Measurements from ENCODE around the gene NTRK2.
"Not testable (repeated sequence)": the region's sequence is repeated elsewhere in the genome, so short reads cannot be mapped to it uniquely, and the experiment has no call there.

The NTRK2 gene

GRCh38 chr9:84858364-84858763, 188.8 kb downstream of the NTRK2 start:
- DNase-seq = no peak

DNA sequence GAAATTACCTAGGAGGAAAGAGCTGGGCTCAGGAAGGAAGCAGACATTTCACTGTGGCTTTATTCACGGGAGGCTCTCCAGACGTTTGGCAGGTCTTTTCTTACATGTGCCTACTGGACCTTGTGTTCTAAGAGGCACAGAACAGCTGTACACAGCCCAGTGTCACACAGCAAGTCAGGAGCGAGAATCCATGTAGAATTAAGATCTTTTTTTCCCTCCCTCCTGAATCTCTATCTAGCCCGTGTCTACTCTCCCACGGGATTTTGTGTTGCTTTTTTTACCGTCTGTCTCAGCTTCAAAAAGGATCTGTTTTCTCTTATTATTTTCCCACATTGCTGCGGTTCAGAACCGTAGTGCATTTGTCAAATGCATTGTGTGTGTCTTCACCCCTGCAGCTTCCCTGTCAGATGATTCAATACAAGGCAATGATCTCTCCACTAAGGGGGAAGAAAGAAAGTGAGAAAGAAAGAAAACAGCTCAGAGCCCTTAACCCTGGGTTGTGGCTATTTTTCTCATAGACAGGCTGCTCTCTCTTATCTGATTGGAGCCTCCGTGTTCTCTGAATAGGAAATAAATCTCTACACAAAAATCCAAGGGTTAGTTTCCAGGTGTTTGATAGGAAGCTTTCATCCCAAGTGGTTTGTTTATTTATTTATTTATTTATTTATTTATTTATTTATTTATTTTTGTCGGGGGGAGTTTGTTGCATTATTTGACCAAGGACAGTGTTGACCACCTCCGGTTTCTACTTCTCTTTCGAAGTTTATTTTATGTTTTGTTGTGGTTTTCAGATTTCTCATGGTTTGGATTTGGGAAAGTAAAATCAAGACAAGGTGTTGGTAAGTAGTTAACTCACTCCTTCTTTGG, 191.0 kb downstream of the NTRK2 start:
- DNase-seq = no peak

DNA sequence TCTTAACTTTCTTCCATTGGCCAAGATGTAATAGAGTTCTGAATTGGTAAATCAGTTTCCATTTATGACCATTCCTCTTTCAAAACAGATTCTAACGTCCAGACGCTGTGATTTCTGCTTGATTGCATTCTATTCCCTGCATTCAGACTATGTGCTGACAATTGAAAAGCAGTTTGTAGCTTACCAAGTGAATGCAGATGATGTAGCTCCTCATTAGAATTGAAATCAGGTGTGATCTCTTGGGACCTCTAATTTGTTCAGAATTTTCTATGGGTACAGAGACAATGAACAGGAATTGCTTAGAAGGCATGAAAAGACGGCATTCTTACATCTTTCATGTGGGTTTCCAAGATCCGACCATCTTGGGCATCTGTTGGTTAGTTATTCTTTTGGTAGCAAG, 191.9 kb downstream of the NTRK2 start:
- DNase-seq = no peak

DNA sequence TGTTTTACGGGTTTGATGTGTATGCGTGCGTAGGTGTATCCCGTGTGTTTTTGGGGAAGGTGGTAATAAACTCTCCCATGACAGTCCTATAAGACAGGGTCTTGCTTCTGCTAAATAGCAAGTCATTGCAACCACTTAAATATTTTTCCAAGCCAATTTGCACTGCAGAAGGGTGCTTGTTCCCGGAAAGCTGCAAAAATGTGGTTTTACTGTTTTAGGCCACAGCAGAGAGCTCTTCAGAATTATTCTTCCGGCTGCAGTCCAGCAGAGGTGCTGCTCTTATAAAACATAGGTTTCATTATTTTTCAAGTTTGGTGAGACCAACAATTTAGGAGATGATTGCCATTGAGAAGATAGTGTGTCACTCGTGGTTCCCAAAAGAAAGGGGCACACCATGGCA, 192.8 kb downstream of the NTRK2 start:
- no peak for DNase-seq

GRCh38 chr9:84862810-84863287, 193.3 kb downstream of the NTRK2 start:
- DNase-seq = no peak

- no peak for DNase-seq
Measured at GRCh38 chr9:84863372-84863771, 193.8 kb downstream of the NTRK2 start.

GRCh38 chr9:84866396-84867175, 197.1 kb downstream of the NTRK2 start:
- no peak for DNase-seq

- no peak for DNase-seq
Measured at GRCh38 chr9:84867186-84867585, 197.7 kb downstream of the NTRK2 start.

DNA sequence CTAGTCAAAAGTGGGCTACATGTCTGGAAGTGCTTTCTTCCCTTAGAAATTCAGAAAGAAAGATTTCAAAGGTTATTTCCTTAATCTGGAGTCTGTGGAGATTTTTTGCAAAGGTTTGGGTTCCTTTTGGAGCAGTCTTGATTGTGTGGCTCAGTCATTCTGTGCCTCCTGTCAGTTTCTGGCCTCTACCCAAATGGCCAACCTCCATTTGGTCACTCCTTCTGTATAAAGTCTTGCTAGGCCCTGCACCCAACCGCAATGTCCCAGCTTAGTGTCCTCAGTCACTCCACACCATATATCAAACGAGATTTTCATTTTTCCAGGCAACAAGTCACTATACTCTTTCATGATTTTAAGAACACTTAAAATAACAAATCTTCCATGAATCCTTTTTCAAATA, 199.6 kb downstream of the NTRK2 start:
- no peak for DNase-seq

GRCh38 chr9:84871983-84872382, 202.5 kb downstream of the NTRK2 start:
- DNase-seq = no peak

- no peak for DNase-seq
Measured at GRCh38 chr9:84874022-84874421, 204.5 kb downstream of the NTRK2 start.

DNA sequence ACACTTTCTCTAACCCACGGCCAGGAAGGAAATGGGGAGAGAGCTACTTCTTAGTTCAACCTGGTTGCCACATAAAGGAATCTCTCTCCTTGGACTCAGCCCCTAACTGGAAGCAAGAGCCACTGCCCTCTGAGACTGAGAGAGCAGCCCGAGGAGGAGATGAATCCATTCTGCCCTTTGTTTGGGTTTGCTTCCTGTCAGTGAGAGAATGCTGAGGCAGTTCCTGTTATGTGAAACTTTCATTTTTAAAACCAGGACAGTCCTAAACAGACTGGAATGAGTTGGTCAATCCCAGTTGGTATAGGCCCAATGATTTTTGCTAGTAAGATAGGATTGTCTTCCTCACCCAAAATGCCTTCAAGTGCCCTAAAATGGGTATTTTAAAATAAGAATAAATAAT, 205.1 kb downstream of the NTRK2 start:
- DNase-seq = no peak

DNA sequence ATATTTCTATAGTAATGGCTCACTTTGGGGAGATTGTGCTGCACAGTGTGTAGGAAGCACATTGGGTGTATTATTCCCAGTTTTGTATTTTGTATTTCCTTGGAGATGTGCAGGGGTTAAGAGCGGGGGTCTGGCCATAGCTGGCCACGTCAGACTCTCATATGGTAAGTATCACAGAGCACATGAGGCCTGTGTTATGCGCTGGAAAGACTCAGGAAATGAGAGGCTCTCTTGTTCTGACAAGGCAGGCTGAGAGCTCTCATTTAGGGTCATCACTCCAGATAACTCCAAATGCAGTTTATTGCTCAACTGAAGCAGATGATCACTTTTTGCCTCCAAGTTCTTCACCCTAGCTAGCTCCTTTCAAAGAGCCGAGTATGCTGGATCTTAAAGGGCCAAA, 205.7 kb downstream of the NTRK2 start:
- no peak for DNase-seq

DNA sequence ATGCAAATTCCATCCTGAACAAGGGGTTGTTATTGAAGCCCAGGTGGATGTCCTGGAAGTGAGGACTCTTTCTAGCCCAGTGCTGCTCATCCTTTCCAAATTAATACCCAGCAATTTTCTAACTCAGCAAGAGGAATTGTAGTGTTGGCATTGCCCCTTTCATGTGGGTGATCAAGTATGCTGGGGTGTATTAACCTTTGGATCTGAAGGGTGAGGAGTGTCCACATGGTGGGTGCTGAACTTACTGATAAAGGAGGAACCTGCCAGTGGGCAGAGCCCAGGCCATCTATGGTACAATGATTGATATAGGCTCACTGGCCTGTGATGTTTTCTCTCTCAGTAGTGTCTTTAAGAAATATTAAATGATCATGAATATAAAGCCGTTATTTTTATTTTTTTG, 210.1 kb downstream of the NTRK2 start:
- no peak for DNase-seq

- no peak for DNase-seq
Measured at GRCh38 chr9:84880835-84881234, 211.3 kb downstream of the NTRK2 start.

DNA sequence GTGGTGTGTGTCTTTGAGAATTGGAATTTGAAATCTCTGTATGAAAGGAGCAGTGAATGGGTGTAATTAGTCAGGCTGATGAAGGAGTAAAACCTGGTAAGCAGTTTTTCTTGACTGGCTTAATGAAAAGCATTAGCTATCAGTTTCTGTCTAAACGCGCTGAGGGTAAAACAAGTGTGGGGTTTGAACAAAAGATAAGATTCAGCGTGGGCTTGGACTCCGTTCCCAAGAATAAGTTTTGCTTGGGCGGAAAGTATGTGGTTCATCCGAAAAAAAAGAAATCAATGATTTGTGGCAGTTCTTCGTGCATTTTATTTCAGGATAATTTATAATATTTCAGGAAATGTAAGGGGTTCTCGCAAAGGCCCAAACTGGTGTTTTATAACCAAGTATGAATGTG, 217.3 kb downstream of the NTRK2 start:
- no peak for DNase-seq

- no peak for DNase-seq
Measured at GRCh38 chr9:84891924-84892323, 222.4 kb downstream of the NTRK2 start.

DNA sequence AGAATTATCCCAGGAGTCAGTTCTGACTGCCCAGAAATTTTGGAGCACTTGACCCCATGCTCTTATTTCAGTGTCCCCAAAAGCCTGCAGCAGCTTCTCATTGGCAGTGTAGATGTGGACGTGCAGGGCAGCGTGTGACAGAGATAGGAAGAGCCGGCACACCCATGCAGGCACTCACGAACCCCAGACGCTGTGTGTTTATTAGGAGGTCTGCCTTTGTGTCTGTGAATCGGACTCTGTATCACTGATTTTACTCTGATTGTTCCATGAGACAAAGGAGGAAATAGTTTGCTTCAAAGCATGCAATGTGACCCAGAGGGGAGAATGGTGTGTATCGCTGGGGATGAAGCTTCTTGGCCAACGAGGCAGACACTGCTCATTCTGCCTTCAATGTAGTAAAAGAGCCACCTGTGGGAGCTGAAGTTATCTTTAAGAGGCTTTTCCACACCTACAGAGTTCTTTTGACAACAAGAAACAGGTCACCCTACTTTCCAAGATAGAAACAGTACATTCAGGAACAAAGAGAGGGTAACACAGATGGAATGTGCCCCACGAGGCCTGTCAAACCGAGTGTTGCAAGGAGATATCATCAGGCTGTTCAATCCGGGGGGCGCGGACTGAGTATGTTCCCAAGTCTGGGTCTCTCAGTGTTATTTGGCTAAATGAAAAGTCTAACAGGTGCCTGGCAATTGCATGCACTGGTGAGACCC, 224.0 kb downstream of the NTRK2 start:
- DNase-seq = no peak

DNA sequence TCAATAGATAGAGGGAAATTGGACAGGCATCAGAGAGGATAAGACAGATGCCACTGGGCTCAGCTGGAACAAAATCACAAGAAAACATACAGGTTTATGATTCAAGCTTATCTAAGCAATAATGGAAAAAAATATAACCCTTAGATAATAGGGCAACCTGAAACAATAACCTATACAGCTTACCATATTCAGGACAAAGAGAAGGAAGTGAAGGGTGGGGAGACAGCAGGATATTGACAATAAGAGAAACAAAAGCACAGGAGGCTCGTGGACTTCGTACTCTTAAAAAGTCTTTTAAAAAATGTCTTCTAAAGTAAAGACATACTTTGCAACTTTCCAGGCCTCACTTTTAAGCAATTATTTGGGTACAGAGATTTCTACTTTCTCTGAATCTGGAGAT, 225.3 kb downstream of the NTRK2 start:
- DNase-seq = no peak

GRCh38 chr9:84897362-84898094, 228.0 kb downstream of the NTRK2 start:
- DNase-seq = no peak

DNA sequence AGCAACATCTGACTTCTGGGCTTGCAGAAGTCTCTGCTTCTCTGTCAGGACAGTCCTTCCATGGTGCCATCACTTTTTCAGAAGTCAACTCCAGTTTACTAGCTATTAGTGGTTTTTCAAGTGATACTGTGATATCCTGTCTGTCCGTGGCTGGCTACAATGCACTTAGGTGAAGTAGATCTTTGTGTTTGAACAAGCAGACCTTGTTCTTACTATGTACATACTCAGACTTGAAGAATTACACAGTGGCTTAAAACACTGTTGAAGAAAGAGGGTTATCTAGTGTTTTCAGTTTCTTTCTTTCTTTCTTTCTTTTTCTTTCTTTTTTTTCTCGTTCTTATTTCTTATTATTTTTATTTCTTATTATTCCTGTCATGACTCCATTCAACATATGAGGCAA, 228.7 kb downstream of the NTRK2 start:
- DNase-seq = no peak

- DNase-seq = not testable (repeated sequence)
Measured at GRCh38 chr9:84898618-84899017, 229.1 kb downstream of the NTRK2 start.

GRCh38 chr9:84899326-84899725, 229.8 kb downstream of the NTRK2 start:
- DNase-seq = no peak

Data from GF-D8 (cell line).